T-helper 1 cell treated with Interleukin-12 subunit alpha and Interleukin-12 subunit beta and Interleukin-4 antibody, amounts not matched to agents 30 ng/mL and 1 ng/mL, for 36 hours (primary cell): Measurements from ENCODE around the gene GOLPH3. TPM values are rescaled to one million over a fixed set of nuclear protein-coding genes. Genes with fewer than 3 reads are reported as not detected.
"Not testable (repeated sequence)": the region's sequence is repeated elsewhere in the genome, so short reads cannot be mapped to it uniquely, and the experiment has no call there.

Source experiments
- intact Hi-C: fragments of 100-400 bp; cut with micrococcal nuclease; formaldehyde crosslinking; loops from one replicate; pipeline ENCODE4 v1.15.1; 2024
- total RNA-seq: library from RNA; stranded (reverse); gene quantifications from 2 replicates; pipeline ENCODE4 v1.2.3, GENCODE V29; 2022

The GOLPH3 gene
- total RNA-seq, 1 donor from 2014 or later = 78.8 TPM

GRCh38 chr5:32138839-32139493 lies 35.2 kb downstream of the GOLPH3 start:
- intact Hi-C loops = loop anchor here (2.0 kb wide), 1 partner anchor 34 kb away; no protein-coding TSS in a partner anchor

- intact Hi-C loops = no loop called here
Measured at GRCh38 chr5:32136342-32136741, 37.8 kb downstream of the GOLPH3 start.

- intact Hi-C loops = no loop called here
Measured at GRCh38 chr5:32135086-32135485, 39.0 kb downstream of the GOLPH3 start.

- intact Hi-C loops = no loop called here
Measured at GRCh38 chr5:32132757-32133156, 41.4 kb downstream of the GOLPH3 start.

DNA sequence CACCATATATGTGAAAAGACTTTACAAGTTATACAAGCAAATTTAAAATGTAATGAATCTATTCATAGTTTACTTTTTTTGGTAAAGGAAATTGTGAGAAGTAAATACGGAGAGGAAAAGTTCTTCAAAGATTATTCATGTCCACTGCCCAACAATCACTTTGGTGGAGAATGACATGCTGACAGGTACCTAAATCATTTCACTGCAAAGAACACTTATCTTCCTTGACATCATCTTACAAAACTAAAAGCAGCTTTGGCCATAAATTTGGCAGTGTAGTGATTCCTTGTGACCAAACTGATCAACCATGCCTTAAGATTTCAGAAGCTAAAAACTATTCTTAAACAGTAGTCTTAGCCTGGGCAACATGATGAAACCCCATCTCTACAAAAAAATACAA lies 42.5 kb downstream of the GOLPH3 start:
- intact Hi-C loops = no loop called here

- intact Hi-C loops = no loop called here
Measured at GRCh38 chr5:32130865-32131264, 43.3 kb downstream of the GOLPH3 start.

GRCh38 chr5:32129074-32129598 lies 45.0 kb downstream of the GOLPH3 start:
- intact Hi-C loops = loop anchor here (5.0 kb wide), 1 partner anchor 88 kb away; no protein-coding TSS in a partner anchor

DNA sequence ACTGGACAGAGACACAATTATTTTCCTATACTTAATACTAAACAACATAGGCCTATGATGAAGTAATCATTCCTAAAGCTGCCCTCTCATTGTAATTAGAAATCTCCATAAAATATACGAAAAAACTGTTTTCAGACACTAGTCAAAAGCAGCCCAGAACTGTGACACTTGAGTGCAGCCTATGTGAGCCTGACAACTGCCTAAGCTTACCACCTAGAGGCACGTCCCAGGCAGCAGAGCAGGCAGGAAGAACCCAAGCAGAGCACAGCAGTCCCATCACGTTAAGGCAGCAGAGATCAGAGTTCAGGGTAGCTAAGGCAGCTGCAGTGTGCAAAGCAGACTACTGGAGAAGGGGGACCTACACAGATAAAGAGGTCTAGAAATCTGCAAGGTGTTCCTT lies 46.4 kb downstream of the GOLPH3 start:
- intact Hi-C loops = loop anchor here (5.0 kb wide), 1 partner anchor 90 kb away; no protein-coding TSS in a partner anchor

- intact Hi-C loops = loop anchor here (5.0 kb wide), 1 partner anchor 91 kb away; no protein-coding TSS in a partner anchor
Measured at GRCh38 chr5:32126691-32127090, 47.4 kb downstream of the GOLPH3 start.

DNA sequence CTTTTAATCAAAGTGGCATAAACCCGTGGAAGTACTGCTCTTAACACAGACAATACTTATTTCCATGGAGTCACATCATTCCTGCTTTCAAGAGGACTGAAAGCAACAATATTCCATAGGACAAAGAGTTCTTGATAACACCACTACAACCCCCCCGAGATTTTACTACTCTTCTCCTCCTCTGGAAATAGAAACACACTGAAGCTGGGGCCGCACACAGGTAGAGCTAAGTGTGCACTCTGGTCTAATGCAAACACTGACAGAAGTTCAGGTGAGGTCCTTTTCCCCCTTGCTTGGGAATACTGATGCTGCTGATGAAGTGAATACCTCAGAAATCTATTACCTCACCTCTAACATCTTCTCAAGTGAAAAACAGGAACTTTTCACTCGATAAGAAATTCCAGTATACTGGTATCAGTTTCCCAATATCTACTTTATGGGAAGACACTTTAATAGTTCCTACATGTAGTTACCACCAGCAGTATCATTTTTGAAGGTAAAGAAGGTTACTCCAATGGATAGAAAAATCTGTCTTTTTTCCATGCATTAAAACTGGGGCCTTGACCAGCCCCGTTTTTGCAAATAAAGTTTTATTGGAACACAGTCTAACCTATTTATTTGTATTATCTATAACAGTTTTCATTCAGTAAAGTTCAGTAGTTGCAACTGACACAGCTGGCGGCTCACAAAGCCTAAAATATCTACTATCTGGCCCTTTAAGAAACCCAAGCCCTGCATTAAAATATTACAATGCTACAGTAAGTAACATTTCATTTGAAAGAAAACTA lies 50.0 kb downstream of the GOLPH3 start:
- intact Hi-C loops = no loop called here

DNA sequence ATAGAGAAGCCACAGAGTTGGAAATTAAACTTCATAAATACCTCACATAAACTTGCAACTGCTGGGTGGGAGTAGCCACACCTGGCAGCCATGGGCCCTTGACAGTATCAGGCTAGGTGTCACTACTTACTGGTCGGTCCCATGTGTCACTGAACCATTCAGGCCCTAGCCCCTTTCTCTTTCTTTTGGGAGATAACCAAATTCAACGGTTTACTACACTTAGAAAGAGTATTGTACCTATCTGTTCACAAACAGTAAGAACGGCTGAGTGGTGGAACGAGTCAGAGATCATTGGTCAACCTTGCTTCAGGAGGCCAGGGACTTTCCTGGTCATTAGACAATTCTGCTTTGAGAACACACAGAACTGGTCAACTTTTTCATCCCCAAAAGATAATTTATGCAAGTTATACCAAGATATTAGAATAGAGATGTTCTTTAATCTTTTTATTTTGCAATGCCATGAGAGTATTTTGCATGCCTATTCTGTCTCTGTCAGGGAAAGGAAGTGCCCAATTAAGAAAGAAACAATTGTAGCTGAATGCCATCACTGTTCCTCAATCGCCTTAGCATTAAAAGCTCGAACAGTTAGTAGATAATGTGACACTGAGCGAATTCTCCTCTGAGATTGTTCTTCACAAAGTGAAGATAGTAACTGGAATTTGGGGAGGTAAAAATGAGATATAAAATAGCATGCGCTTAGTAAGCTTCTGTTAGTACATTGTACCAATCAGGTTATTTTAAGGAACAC lies 50.9 kb downstream of the GOLPH3 start:
- intact Hi-C loops = no loop called here

- intact Hi-C loops = not testable (repeated sequence)
Measured at GRCh38 chr5:32118922-32119321, 55.2 kb downstream of the GOLPH3 start.

- intact Hi-C loops = no loop called here
Measured at GRCh38 chr5:32116574-32117313, 57.4 kb downstream of the GOLPH3 start.

DNA sequence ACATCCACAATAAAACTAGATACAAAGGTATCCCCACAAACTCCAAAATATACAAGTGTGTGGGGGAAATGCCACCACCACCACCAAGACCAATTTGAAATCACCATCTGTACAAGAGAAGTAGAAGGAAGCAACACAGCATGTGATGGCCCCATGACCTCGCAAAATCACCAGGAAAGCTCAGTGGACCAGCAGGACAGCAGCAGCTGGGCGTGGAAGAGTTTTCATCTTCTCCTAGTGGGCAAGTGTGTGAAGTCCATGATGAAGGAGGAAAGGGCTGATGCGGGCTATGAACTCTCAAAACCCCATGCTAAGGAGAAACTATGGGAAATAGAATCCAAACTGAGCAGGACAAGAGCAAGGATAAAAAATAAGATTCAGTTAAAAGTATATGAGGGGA lies 58.1 kb downstream of the GOLPH3 start:
- intact Hi-C loops = no loop called here

DNA sequence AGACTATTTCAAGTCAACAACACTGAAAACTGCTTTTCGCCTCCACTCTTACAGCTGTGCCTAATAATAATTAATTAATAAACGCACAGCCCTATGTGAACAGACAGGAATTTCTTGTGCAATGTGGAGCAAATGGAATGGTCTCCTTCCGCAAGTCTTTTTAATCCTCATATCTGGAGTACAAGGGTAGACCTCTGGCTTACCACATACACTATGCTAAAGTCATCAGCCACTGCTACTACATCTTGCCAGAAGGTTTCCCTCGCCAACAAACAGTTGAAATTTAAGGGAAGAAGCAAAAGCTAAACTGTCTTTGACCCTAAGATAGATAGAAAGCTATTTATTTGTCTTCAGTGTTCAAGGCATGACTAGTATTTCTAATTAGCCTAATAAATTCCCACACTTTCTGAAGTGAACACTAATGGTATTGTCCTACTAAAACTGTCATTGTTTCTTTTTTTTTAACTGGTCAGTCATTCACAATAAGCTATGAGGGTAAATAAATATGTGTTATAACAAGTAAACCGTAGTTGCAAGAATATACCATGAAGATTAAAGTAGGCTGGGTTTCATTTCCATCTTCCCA lies 63.9 kb downstream of the GOLPH3 start:
- intact Hi-C loops = no loop called here

GRCh38 chr5:32109236-32109635 lies 64.9 kb downstream of the GOLPH3 start:
- intact Hi-C loops = no loop called here

- intact Hi-C loops = no loop called here
Measured at GRCh38 chr5:32108167-32108566, 66.0 kb downstream of the GOLPH3 start.

- intact Hi-C loops = no loop called here
Measured at GRCh38 chr5:32107291-32107690, 66.8 kb downstream of the GOLPH3 start.

DNA sequence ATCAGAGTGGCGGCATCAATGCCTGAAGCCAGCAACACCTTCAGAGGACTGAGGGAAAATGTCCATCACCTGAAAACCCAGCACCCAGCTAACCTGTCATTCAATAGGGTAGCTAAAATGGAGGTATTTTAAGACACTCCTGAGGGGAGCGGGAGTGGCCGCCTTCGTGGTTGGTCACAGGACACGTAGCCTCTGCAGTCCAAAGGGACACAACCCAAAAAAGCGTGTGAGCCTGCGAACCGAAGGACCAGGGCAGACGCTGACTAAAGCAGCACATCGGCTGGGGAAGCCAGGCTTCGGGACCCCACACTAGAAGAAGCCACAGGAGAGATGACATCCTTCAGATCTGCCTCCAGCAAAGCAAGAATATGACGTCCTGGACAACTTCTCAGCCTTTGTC lies 70.6 kb downstream of the GOLPH3 start:
- intact Hi-C loops = no loop called here

DNA sequence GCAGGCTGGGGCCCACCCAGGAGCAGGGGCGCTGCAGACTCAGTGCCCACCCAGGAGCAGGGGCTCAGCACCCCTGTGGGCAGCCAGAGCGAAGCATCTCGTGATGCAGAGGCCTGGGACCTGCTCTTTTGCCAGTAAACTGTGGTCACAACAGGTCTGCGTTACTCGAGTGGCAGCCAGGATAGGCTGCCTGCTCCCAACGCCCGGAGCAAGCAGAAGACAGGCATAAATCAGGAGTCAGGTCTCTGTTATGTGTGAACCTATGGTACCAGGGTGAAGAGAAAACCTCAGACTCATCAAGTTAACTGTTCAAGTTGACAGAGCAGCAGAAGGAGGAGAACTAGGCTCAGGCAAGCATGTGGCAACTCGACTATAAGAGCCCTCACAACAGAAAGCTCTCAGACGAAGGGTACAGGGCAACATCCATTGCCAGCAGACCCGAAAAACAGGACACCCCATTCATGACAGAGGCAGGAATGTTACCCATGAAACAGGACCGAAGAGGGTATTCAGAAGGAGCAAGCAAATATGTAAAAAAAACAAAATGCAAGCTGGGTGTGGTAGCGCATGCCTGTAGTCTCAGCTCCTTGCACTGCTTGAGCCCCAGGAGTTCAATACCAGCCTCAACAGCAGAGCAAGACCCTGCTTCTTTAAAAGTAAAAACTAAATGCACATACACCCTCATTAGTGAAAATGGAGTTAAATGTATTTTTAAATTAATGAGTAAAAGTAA lies 71.7 kb downstream of the GOLPH3 start:
- intact Hi-C loops = no loop called here
